ENCODE data around the gene ZNF140. TPM values are rescaled to one million over a fixed set of nuclear protein-coding genes. Genes with fewer than 3 reads are reported as not detected.

The ZNF140 gene
- total RNA-seq, 4 donors from 2014 or later: 20.7 to 38.1 (median 28.0) TPM

Other genes starting within 250 kb of the ZNF140 start
- gene CHFR, start 193.3 kb upstream of the ZNF140 start, total RNA-seq: 10 to 100 TPM; 21.8 to 40.6 (median 27.7) TPM
- gene ZNF605, start 124.6 kb upstream of the ZNF140 start, total RNA-seq: 10 to 100 TPM; 22.6 to 26.1 (median 24.1) TPM
- gene ZNF26, start 94.6 kb upstream of the ZNF140 start, total RNA-seq: 10 to 100 TPM; 10.3 to 25.4 (median 16.4) TPM
- gene ZNF84, start 43.4 kb upstream of the ZNF140 start, total RNA-seq: 10 to 100 TPM; 36.5 to 71.7 (median 42.0) TPM
- 1 to 10 TPM; 4.6 to 7.0 (median 6.0) TPM for gene ZNF891, start 49.4 kb downstream of the ZNF140 start, total RNA-seq
- 10 to 100 TPM; 27.8 to 50.0 (median 37.6) TPM for gene ZNF10, start 49.7 kb downstream of the ZNF140 start, total RNA-seq
- gene ZNF268, start 100.6 kb downstream of the ZNF140 start, total RNA-seq: 10 to 100 TPM; 26.5 to 56.9 (median 50.1) TPM
- gene ANHX, start 155.0 kb downstream of the ZNF140 start, total RNA-seq: under 1 TPM in 1 of 4 donors, not detected in 3; 0.13 TPM

All from thyroid gland (tissue), 4 donors.